NCI-H187 treated with DMSO at 0.1 percent for 48 hours (cell line): Measurements from ENCODE around the gene CCDC192.
"Not testable (repeated sequence)": the region's sequence is repeated elsewhere in the genome, so short reads cannot be mapped to it uniquely, and the experiment has no call there.

Experiments
- DNase-seq: peaks from one replicate; lab custom pipeline; 2025; lab: John Stamatoyannopoulos, UW

CCDC192 gene

GRCh38 chr5:127766676-127767335 lies 63.6 kb downstream of the CCDC192 start:
- no peak for DNase-seq

GRCh38 chr5:127769386-127769785 lies 66.2 kb downstream of the CCDC192 start:
- no peak for DNase-seq

GRCh38 chr5:127770272-127770671 lies 67.1 kb downstream of the CCDC192 start:
- DNase-seq: no peak

- no peak for DNase-seq
These were observed 69.3 kb downstream of the CCDC192 start for GRCh38 chr5:127772531-127772930.

GRCh38 chr5:127774221-127774620 lies 71.0 kb downstream of the CCDC192 start:
- no peak for DNase-seq

GRCh38 chr5:127776477-127776876 lies 73.3 kb downstream of the CCDC192 start:
- DNase-seq: no peak

- no peak for DNase-seq
These were observed 74.8 kb downstream of the CCDC192 start for GRCh38 chr5:127777957-127778356.

- DNase-seq: not testable (repeated sequence)
These were observed 79.3 kb downstream of the CCDC192 start for GRCh38 chr5:127782450-127782849.

GRCh38 chr5:127785098-127785927 lies 82.1 kb downstream of the CCDC192 start:
- no peak for DNase-seq

- no peak for DNase-seq
These were observed 88.2 kb downstream of the CCDC192 start for GRCh38 chr5:127791439-127791838.

GRCh38 chr5:127791908-127792307 lies 88.7 kb downstream of the CCDC192 start:
- not testable (repeated sequence) for DNase-seq

GRCh38 chr5:127793052-127793451 lies 89.9 kb downstream of the CCDC192 start:
- DNase-seq: no peak

GRCh38 chr5:127793879-127794278 lies 90.7 kb downstream of the CCDC192 start:
- DNase-seq: no peak

GRCh38 chr5:127796211-127796610 lies 93.0 kb downstream of the CCDC192 start:
- no peak for DNase-seq

GRCh38 chr5:127799293-127799905 lies 96.2 kb downstream of the CCDC192 start:
- DNase-seq: no peak

- no peak for DNase-seq
These were observed 98.7 kb downstream of the CCDC192 start for GRCh38 chr5:127801751-127802476.

GRCh38 chr5:127802477-127802865 lies 99.3 kb downstream of the CCDC192 start:
- DNase-seq: no peak

- no peak for DNase-seq
These were observed 101.8 kb downstream of the CCDC192 start for GRCh38 chr5:127804886-127805426.

- DNase-seq: no peak
These were observed 102.3 kb downstream of the CCDC192 start for GRCh38 chr5:127805448-127805847.

- no peak for DNase-seq
These were observed 103.6 kb downstream of the CCDC192 start for GRCh38 chr5:127806776-127807175.

- DNase-seq: no peak
These were observed 106.3 kb downstream of the CCDC192 start for GRCh38 chr5:127809533-127809932.

- no peak for DNase-seq
These were observed 106.8 kb downstream of the CCDC192 start for GRCh38 chr5:127810017-127810416.
